Dedifferentiated amniotic fluid mesenchymal stem cell (primary cell): ENCODE data around the gene SLC7A7.
"Not testable (repeated sequence)": the region's sequence is repeated elsewhere in the genome, so short reads cannot be mapped to it uniquely, and the experiment has no call there.

Experiments
- DNase-seq: peaks from one replicate; pipeline ENCODE4 v3.0.0-alpha.2; 2016; ENCODE audit errors: extremely low spot score

Gene SLC7A7

DNA sequence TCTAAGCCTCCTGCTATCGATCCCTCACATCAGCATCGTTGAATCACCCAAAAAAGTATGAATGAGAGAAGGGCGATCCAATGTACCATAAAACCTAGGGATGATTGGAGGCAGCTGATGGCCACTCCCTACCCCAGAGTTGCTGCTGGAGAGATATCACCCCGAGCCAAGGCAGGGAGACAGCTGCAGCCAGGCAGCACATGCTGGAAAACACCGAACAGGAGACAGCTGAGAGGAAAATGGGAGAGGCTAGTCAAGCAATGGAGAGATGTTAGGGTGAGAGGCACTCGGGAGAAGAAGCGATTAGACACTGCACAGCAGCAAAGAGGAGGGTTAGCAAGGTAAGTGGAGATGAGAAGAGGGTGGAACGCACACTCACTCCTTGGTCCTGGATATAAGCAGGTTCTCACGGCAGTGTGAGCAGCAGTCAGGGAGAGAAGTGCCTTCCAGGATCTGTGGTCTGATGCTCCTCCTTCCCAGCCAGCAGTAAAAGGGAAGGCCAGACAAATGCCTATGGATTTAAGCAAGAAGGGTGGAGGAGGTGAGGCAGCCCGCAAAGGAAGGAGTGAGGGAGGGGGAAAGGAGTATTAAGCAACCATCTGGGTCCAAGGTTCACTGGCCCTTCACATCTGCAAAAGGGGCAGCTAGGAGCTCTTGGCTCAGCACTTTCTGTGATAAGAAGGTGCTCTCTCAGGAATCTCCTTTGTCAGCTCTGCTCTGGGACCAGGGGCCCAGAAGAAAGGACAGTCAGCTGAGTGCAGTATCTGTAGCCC, at the start of gene SLC7A7:
SLC7A7 (minus strand) TSS at position 495 of the 773 bp plus-strand sequence. CDS start 2,037 bp downstream, outside the sequence.
- no peak for DNase-seq

DNA sequence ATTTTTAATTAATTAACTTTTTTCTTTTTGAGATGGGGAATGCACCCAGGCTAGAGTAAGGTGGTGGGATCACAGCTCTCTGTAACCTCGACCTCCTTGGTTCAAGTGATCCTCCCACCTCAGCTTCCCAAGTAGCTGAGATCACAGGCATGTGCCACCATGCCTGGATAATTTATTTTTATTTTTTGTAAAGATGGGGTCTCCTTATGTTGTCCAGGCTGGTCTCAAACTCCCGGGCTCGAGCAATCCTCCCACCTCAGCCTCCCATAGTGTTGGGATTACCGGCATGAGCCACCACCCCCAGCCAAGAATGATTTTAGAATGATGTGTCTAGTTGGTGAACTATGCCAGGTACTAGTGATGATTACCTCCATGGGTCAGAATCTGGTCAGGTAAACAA, 49.7 kb upstream of the SLC7A7 start:
- no peak for DNase-seq

DNA sequence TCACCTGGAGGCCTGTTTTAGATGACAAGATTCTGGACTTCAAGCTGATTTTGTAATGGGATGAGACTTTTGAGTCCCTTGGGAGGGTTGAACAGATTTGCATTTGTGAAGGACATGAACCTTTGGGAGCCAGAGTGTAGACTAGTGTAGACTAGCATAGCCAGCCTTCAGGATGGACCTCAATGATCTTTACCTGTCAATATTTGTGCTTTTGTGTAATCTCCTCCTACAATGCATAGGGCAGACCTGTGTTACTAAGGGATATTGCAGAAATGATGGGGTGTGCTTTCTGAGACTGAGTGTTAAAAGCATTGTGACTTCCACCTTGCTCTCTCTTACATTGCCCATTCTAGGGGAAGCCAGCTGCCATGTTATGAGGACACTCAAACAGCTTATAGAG, 46.4 kb upstream of the SLC7A7 start:
- DNase-seq: no peak

DNA sequence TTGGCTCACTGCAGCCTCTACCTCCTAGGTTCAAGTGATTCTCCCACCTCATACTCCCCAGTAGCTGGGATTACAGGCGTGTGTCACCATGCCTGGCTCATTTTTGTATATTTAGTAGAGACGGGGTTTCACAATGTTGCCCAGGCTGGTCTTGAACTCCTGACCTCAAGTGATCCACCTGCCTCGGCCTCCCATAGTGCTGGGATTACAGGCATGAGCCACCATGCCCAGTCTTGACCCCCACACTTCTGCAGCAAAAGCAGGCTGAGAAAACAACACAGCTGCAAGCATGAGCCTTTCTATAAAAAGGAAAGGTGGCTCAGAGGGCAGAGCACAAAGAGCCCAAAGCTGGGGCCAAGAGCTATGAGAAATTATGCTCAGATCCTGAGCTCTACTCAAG, 45.1 kb upstream of the SLC7A7 start:
- not testable (repeated sequence) for DNase-seq

DNA sequence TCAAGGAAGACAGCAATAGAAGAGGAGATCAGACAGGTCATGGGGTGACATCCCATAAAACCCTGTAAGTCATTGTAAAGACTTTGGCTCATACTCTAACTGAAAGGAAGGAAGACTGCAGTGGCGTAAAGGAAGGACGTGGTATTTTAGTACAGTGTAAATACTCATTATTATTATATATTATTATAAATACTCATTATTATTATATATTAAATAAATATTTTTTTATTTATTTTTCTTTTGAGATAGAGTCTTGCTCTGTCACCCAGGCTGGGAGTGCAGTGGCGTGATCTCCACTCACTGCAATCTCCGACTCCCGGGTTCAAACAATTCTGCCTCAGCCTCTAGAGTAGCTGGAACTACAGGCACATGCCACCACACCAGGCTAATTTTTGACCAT, 41.2 kb upstream of the SLC7A7 start:
- no peak for DNase-seq

DNA sequence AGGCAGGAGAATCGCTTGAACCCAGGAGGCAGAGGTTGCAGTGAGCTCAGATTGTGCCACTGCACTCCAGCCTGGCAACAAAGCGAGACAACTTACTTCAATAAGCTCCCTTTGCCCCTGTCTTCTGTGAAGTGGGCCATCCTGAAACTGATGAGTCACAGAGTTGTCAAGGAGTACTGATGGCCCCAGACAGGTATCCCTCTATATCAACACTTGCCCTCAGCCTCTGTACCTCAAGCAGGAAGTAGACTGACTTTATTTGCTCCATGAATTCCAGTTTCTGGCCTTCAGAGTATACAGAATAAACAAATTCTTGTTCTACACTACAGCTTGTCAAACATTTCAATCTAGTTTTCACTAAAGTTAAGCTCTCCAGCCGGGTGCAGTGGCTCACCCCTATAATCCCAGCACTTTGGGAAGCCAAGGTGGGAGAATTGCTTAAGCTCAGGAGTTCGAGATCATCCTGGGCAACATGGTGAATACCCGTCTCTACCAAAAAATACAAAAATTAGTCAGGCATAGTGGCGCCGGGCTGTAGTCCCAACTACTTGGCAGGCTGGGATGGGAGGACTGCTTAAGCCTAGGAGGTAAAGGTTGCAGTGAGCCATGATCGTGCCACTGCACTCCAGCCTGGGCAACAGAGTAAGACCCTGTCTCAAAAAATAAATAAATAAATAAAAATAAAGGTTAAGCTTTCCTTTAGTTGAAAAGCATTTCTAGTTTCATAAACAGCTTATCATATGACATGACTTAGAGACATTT, 39.9 kb upstream of the SLC7A7 start:
- no peak for DNase-seq

DNA sequence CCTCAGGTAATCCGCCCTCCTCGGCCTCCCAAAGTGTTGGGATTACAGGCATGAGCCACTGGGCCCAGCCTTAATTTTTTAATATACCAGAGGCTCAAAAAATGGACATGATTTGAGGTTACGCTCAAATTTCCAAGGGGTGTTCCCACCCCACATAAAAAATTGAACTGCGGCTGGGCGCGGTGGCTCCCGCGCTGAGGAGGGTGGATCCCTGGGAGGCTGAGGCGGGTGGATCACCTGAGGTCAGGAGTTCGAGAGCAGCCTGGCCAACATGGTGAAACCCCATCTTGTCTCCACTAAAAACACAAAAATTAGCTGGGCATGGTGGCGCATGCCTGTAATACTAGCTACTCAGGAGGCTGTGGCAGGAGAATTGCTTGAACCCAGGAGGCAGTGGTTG, 39.1 kb upstream of the SLC7A7 start:
- DNase-seq: not testable (repeated sequence)

DNA sequence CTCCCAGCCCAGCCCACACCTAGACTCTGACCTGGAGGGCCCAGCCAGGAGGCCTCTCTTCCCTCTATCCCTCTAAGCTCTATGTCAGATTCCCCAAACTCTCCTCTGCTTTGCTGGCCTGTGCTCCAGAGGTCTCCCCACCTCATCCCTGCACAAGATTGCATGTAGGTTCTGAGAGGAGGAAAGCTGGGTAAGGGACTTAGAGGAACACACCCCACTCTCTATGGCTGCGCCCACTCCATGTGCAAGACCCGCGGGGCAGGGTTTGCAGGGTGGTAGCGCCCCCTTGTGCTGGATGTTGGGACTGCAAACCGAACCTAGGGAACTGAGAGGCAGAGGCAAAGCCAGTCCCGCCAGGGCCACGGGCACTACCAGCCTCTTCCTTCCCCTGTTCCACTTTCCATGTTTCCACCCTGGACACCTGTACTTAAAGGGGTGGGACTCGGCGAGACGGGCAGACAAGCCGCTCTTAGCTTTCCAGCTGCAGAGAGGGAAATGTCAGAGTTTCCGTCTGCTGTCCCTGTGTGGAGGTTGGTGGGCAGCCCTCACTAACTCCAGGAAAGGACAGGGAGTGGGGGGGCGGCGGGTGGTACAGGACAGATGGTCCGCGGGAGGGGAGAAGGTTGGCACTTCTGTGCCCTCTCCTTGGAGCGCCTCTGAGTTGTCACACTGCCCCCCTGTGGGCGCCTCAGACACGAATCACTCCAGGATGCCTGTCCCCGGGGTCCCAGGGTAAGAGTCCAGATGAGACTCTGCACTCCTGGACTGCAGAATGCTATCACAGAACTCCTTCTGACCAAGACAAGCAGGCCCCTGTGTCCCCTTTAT, 37.9 kb upstream of the SLC7A7 start:
- DNase-seq: peak; percentile 83

DNA sequence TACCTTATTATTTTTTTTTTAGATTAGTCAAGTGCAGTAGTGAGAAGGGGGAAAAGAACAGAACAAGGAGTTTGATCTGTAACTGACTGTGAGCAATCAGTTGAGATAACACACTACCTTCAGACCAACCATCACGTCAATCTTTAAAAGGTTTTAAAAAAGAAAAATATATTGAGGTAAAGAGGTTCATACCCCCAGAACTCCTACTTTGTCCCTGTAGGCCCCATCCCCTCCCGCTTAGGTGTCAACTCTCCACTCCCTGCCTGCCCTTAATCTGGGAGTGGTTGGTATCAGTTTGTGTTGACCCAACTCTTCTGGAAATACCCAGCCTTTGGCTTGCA, 37.3 kb upstream of the SLC7A7 start:
- DNase-seq: no peak

DNA sequence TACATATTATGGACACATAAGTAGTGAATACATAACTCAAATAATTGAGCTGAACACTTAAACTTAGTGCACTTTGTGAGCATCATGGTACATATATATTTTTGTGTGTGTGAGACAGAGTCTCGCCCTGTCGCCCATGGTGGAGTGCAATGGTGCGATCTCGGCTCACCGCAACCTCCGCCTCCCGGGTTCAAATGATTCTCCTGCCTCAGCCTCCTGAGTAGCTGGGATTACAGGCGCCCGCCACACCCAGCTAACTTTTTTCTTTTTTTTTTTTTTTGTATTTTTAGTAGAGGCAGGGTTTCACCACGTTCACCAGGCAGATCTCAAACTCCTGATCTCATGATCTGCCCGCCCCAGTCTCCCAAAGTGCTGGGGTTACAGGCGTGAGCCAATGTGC, 36.9 kb upstream of the SLC7A7 start:
- not testable (repeated sequence) for DNase-seq

DNA sequence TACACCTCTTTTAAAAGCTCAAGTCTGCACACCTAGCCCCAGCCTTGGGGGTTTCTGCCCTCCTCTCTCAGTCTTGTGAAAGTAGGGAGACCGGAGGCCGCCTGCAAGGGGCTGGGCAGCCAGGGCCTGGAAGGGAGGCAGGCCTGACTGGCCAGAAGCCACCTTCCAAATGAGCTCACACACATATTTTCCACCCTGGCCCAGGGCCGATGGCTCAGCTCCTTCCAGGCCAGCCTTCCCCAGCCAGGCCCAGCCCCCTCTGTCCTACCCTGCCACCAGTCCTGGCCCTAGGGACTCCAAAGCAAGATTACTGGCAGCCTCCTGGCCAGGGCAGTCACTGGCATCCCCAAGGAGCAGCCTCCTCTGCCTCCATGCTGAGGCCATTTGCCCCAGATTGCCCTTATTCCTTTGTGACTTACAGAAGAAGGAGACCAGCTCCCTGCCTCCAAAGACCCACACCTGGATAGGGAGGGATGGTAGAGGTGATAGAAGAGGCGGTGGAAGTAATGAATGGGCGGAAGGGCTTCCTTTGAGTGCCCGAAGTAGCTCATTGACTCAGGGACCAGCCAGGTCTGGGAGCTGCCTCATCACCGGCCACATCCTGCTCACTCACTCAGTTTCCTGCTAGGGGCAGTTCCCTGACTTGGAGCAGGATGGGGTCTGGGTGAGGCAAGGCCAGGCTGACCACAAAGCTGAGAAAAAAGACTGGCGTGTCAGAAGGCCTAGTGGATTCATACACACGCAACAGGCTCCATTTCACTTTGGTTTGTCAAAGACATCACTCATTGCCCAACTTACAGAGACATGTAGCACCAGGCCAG, 35.9 kb upstream of the SLC7A7 start:
- DNase-seq: peak; percentile 89

DNA sequence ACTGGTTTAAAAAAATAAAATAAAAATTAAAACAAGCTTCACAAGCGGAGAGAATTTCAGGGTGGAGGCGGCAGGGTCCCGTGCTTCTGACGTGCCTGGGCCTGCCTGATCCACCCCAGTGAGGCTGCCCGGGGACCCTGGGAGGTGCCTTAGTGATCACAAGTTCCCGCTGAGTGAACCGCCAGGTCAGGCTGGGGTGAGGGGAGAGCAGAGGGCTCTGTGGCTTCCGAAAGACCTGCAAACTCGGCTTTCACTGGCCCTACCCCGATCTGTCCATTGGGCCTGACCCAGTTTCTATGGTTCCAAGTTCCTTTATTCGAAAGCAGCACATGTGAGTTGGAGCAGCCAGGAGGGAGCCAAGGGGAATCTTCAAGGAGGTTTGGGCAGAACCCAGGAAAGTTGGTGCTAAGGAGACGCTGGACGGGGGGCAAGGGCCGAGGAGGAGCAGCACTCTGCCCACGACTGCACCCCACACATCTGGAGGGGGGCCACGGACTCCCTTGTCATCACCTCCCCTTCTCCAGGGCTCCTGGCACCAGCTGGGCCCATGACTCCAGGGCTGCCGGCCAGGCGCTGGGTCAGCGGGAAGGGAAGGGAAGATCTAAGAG, 34.1 kb upstream of the SLC7A7 start:
- DNase-seq: no peak

DNA sequence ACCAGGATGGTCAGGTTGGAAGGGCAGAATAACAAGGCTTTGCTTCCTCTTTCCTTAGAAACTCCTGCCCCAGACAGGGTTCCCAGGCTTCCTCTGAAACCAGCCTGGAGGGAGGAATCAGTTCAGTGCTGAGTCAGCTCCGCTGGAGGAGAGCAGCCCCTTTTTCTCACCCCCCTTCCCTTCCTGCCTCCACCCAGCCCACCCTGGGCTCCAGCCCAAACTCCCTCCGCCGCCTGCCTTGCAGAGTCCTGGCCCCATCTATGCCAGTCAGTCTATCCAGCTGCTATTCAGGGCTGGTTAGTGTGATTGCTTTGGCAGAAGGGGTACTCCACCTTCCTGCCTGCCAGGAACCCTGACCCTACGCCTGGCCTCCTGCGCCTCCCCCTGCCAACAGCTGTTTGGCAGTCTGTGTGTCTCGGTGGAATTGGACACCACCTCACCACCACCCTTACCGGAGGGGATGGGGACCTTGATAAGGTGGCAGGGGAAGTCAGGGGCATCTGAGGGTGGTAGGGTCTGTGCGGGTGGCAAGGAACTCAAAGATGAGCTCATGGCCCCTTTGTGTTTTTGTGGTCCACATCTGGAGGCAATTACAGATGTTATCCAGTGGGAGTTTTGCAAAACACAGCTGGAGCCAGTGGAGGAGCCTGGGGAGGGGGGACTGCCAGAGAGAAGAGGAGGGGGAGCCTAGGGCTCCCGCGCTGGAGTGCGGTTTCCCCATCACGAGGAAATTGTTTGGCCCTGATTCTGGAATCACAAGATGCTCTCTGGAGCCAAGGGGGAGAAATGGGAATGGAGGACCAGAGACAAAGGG, 33.3 kb upstream of the SLC7A7 start:
- DNase-seq: peak; percentile 96

DNA sequence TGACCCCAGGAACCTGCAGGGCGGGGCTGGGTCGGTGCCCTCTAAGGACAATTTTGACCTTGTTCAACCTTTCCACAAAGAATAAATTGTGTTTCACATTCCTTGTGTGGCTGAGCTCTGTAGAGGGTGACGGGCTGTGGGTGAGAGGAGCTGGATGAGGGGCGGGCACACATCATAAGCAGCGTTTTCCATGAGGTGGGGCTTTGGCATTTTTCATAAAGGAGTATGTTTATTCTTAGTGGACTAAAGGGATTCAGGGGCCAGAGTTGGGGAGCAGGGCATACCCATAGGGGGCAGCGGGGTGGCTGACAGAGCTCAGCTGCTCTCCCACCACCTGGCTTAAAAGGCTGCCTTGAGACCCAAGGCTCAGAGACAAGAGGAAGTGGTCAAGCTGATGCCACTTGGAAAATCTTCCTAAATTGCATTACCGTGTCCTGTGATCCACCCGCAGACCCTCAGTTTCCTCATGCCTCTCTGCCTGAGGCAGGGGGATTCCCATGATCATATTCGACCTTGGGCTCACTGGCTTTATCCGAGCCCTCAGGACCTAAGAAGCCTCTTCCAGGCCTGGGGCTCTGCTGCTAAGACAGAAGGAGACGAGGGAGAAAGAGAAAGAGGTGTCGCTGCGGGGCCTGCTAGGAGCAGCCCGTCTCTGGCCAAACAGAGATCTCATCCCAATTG, 32.6 kb upstream of the SLC7A7 start:
- DNase-seq: peak; percentile 48

DNA sequence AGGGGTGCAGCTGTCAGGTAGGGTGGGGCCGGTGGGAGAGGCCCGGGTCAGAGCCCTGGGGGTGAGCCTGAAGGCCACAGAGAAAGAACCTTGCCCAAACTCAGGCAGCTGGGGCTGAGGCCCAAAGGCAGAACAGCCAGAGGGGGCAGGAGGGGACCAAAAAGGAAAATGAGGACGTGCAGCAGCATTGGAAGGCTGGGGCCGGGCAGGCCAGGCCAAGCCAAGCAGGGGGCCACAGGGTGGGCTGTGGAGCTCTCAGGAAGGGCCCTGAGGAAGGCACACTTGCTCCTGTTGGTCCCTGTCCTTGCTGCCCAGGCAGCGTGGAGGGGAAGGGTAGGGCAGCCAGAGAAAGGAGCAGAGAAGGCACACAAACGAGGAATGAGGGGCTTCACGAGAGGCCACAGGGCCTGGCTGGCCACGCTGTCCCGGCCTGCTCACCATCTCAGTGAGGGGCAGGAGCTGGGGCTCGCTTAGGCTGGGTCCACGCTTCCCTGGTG, 31.6 kb upstream of the SLC7A7 start:
- no peak for DNase-seq

DNA sequence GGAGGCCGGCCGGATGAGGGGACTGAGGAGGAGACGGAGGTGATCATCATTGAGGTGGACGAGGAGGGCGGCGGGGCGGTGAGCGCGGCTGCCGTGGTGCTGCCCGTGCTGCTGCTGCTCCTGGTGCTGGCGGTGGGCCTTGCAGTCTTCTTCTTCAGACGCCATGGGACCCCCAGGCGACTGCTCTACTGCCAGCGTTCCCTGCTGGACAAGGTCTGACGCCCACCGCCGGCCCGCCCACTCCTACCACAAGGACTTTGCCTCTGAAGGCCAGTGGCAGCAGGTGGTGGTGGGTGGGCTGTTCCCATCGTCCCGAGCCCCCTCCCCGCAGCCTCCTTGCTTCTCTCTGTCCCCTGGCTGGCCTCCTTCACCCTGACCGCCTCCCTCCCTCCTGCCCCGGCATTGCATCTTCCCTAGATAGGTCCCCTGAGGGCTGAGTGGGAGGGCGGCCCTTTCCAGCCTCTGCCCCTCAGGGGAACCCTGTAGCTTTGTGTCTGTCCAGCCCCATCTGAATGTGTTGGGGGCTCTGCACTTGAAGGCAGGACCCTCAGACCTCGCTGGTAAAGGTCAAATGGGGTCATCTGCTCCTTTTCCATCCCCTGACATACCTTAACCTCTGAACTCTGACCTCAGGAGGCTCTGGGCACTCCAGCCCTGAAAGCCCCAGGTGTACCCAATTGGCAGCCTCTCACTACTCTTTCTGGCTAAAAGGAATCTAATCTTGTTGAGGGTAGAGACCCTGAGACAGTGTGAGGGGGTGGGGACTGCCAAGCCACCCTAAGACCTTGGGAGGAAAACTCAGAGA, 30.8 kb upstream of the SLC7A7 start:
- DNase-seq: no peak

DNA sequence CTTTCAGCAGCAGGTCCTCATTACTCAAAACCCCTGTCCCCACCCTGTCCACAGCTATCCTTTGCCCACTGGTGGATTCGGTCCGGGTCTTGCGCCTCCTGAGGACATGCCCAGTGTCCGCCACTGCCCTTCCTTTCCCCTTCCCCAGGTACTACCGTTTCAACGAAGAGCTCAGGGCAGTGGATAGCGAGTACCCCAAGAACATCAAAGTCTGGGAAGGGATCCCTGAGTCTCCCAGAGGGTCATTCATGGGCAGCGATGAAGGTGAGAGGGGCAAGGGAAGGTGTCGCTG, 29.8 kb upstream of the SLC7A7 start:
- DNase-seq: no peak

DNA sequence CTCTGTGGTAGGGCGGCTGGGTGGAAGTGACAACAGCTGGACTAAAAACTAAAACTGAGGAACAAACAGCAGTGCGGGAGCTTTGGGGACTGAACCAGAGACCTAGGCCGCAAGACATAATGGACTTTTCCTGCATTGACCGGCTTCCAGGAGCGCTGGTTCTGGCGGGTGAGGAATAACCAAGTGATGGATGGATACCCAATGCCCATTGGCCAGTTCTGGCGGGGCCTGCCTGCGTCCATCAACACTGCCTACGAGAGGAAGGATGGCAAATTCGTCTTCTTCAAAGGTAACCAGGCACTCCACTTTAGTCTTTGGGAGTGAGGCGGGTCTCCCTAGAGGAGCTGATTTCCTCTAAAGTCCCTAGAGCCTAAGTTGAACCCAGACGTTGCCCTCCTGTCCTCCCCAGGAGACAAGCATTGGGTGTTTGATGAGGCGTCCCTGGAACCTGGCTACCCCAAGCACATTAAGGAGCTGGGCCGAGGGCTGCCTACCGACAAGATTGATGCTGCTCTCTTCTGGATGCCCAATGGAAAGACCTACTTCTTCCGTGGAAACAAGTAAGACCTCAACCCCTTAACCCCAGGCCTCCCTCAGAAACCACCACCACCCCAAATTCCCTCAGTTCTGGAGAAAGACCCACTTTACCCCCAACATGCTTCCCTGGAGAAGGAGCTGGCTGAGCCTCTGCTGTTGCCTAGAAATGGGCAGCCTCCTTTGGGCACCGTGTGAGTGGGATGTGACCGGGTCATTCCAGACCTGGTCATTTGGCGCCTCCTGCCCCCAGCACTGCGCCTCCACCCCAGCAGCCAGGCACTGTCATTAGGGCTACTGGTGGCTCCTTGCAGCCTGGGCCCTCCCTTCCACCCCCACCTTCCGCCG, 29.2 kb upstream of the SLC7A7 start:
- DNase-seq: no peak
